GM19043 (cell line): ENCODE results near the gene ANKRD63.

ENCODE experiments used
- ATAC-seq: cut with Tn5 transposase; IDR thresholded peaks from one replicate; pipeline ENCODE4 v1.9.1; 2021; ENCODE audit warnings: low read depth; ENCODE audit not compliant: unreplicated experiment

ANKRD63 gene

GRCh38 chr15:40246496-40247280 is 36.2 kb downstream of the ANKRD63 start:
- ATAC-seq: no peak

- ATAC-seq: no peak
Measured at GRCh38 chr15:40245666-40246450, 37.0 kb downstream of the ANKRD63 start.

GRCh38 chr15:40244961-40245523 is 37.8 kb downstream of the ANKRD63 start:
- ATAC-seq: no peak

- no peak for ATAC-seq
Measured at GRCh38 chr15:40243126-40243810, 39.6 kb downstream of the ANKRD63 start.

- ATAC-seq: no peak
Measured at GRCh38 chr15:40242601-40243000, 40.3 kb downstream of the ANKRD63 start.

GRCh38 chr15:40242213-40242599 is 40.7 kb downstream of the ANKRD63 start:
- no peak for ATAC-seq

GRCh38 chr15:40241269-40242212 is 41.3 kb downstream of the ANKRD63 start:
- no peak for ATAC-seq

GRCh38 chr15:40240619-40241221 is 42.1 kb downstream of the ANKRD63 start:
- ATAC-seq: no peak

- no peak for ATAC-seq
Measured at GRCh38 chr15:40239693-40240618, 42.9 kb downstream of the ANKRD63 start.

- no peak for ATAC-seq
Measured at GRCh38 chr15:40239404-40239692, 43.5 kb downstream of the ANKRD63 start.

- ATAC-seq: no peak
Measured at GRCh38 chr15:40238532-40239403, 44.1 kb downstream of the ANKRD63 start, which contains the start of gene PAK6. PAK6 (plus strand) TSS chr15:40239063; CDS start chr15:40264786, 25,723 bp downstream.

- ATAC-seq: no peak
Measured at GRCh38 chr15:40235201-40235885, 47.5 kb downstream of the ANKRD63 start.

GRCh38 chr15:40234783-40235182 is 48.1 kb downstream of the ANKRD63 start:
- no peak for ATAC-seq

GRCh38 chr15:40233727-40234577 is 48.9 kb downstream of the ANKRD63 start:
- no peak for ATAC-seq

GRCh38 chr15:40232625-40233070 is 50.2 kb downstream of the ANKRD63 start:
- no peak for ATAC-seq
